A673 (cell line): ENCODE data around the gene MRPS31. TPM values are rescaled to one million over a fixed set of nuclear protein-coding genes. Genes with fewer than 3 reads are reported as not detected.
"Not testable (repeated sequence)": the region's sequence is repeated elsewhere in the genome, so short reads cannot be mapped to it uniquely, and the experiment has no call there.

Experiments
- BruUV-seq: library from RNA; stranded (reverse); fragments of 400-500 nt; replicated peaks from 2 replicates; lab custom pipeline; 2021; lab: Mats Ljungman, UMichigan
- CTCF ChIA-PET: fragments of 300-600 bp; sonication (Branson Sonifier 250); formaldehyde crosslinking; loops from one replicate; lab custom pipeline; 2022; ENCODE audit warnings: antibody characterized with exemption; lab: Charles Lee
- POLR2A ChIA-PET: fragments of 300-600 bp; sonication (Branson Sonifier 250); formaldehyde crosslinking; loops from one replicate; lab custom pipeline; 2022; ENCODE audit warnings: antibody characterized with exemption; ENCODE audit not compliant: low non-redundant PET; lab: Charles Lee
- DNase-seq: peaks from one replicate; pipeline ENCODE4 v3.0.0-alpha.2; 2015; ENCODE audit warnings: low spot score
- H3K27ac ChIP-seq: fragments of 200-600 bp; sonication (generic); 2 replicates; pipeline ENCODE4 v1.5.1; 2016; ENCODE audit warnings: mixed run types, low read depth, mild to moderate bottlenecking, mixed read lengths, antibody characterized with exemption, low read length; ENCODE audit not compliant: poor library complexity, severe bottlenecking
- H3K27me3 ChIP-seq: fragments of 200-600 bp; sonication (generic); replicated peaks from 2 replicates; pipeline ENCODE4 v1.6.1; 2017; ENCODE audit warnings: mixed run types, low read depth, mild to moderate bottlenecking, mixed read lengths, antibody characterized with exemption, low read length; ENCODE audit not compliant: insufficient read depth, poor library complexity
- H3K36me3 ChIP-seq: fragments of 200-600 bp; sonication (generic); 2 replicates; pipeline ENCODE4 v1.6.1; 2016; ENCODE audit warnings: mixed run types, mild to moderate bottlenecking, mixed read lengths, antibody characterized with exemption, low read length; ENCODE audit not compliant: insufficient read depth, poor library complexity, severe bottlenecking
- H3K4me1 ChIP-seq: fragments of 200-600 bp; sonication (generic); 2 replicates; pipeline ENCODE4 v1.6.1; 2017; ENCODE audit warnings: mixed run types, mild to moderate bottlenecking, mixed read lengths, antibody characterized with exemption, low read length; ENCODE audit not compliant: insufficient read depth, poor library complexity, severe bottlenecking
- H3K4me3 ChIP-seq: fragments of 200-600 bp; sonication (generic); 2 replicates; pipeline ENCODE4 v1.5.1; 2016; ENCODE audit warnings: low read depth, mixed run types, mild to moderate bottlenecking, mixed read lengths, low read length; ENCODE audit not compliant: poor library complexity, severe bottlenecking
- H3K9me3 ChIP-seq: fragments of 200-600 bp; sonication (generic); 2 replicates; pipeline ENCODE4 v1.6.1; 2016; ENCODE audit warnings: mixed run types, low read depth, mild to moderate bottlenecking, mixed read lengths, antibody characterized with exemption, low read length; ENCODE audit not compliant: poor library complexity, severe bottlenecking
- CTCF ChIP-seq: fragments of 300-800, 200-600 bp; sonication (generic); conservative IDR thresholded peaks from 2 replicates; pipeline ENCODE4 v1.5.1; 2017; ENCODE audit warnings: low read depth, mild to moderate bottlenecking, antibody characterized with exemption, low read length, moderate library complexity, mixed read lengths
- EZH2 ChIP-seq: fragments of 200-600 bp; sonication (generic); IDR thresholded peaks from 2 replicates; pipeline ENCODE4 v1.6.1; 2017; ENCODE audit warnings: borderline replicate concordance, low read depth, mild to moderate bottlenecking, mixed read lengths, antibody characterized with exemption, low read length; ENCODE audit not compliant: poor library complexity, severe bottlenecking
- intact Hi-C: fragments of 100-400 bp; cut with micrococcal nuclease; formaldehyde crosslinking; loops from one replicate; pipeline ENCODE4 v1.10.0; 2022; ENCODE audit not compliant: unreplicated experiment
- total RNA-seq: library from RNA; stranded (reverse); gene quantifications from 2 replicates; pipeline ENCODE4 v1.2.3, GENCODE V29; 2021

MRPS31 gene
- total RNA-seq, 1 experiment from 2014 or later, result 32.0 TPM

DNA sequence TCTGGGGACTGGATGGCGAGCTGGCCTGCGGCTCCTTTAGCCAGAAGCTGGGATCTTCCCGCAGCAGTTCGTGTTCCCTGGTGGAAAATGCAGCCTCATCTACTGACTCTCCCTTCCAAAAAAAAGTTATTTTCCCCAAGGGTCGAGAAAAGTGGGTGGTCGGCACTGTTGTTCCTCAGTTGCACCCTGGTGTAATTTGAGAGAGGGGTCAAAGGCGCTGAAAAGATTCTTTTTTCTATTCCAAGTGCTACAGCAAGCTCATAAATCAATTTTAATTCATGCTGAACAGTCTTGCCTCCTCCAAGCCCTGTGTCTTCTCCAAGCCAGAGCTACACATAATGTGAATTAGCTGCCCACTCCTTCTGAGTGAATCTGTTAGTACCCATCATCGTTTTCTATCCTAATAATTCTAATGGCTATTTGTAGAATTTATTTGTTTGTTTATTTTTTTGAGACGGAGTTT is 19.2 kb upstream of the MRPS31 start:
- H3K27ac ChIP-seq, result peak overlapping the region; percentile 77
- TF ChIP-seq CTCF (no peak), EZH2 (no peak)

GRCh38 chr13:40789275-40790153 is 18.5 kb upstream of the MRPS31 start, which contains the start of gene SLC25A15:
Gene SLC25A15, plus strand, starts transcription at chr13:40789611. Its CDS starts 3,616 bp downstream, at chr13:40793227.
- no TSS peak for BruUV-seq

More for the DNA sequence above, 19.2 kb upstream of the MRPS31 start:
- no peak for DNase-seq
- H3K9me3 ChIP-seq, result no peaks in the 10 kb centered on the region
- BruUV-seq, result TSS peak; percentile 35
- intact Hi-C loops, result no loop called here
- H3K4me1 ChIP-seq, result no peaks in the 10 kb centered on the region
- POLR2A ChIA-PET, result no interaction called here
- CTCF ChIA-PET, result no interaction called here
- H3K4me3 ChIP-seq, result peak overlapping the region; percentile 75
- no peaks in the 10 kb centered on the region for H3K36me3 ChIP-seq
- H3K27me3 ChIP-seq, result no peaks in the 10 kb centered on the region

DNA sequence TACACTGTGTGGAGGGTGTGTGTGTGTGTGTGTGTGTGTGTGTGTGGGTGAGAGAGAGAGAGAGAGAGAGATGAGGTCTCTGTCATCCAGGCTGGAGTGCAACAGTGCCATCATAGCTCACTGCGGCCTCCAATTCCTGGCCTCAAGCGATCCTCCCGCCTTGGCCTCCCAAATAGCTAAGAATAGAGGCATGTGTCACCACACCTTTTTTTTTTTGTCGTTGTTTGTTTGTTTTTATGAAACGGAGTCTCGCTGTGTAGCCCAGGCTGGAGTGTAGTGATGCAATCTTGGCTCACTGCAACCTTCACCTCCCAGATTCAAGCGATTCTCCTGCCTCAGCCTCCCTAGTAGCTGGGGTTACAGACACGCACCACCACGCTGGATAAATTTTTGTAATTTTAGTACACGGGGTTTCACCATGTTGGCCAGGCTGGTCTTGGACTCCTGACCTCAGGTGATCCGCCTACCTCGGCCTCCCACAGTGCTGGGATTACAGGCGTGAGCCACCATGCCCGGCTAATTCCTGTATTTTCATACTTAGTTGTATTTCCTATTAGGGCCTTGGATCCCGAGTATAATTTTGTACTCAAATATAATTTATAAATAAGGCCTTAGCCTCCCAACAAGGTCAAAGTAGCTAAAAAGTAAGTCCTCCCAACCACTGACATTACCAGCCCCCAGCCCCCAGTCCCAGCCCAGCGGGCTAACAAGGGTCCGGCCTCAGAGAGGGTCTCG is 17.7 kb upstream of the MRPS31 start:
- BruUV-seq, H3K4me1 ChIP-seq, H3K27me3 ChIP-seq, DNase-seq, POLR2A ChIA-PET, H3K36me3 ChIP-seq, intact Hi-C loops, H3K9me3 ChIP-seq: not testable (repeated sequence)
- H3K27ac ChIP-seq, result peak overlapping the region; percentile 77
- peak overlapping the region; percentile 75 for H3K4me3 ChIP-seq
- CTCF ChIA-PET, result interaction anchor here (0.6 kb wide), 1 partner anchor 103 kb away, joined by 3 read pairs; no protein-coding TSS in a partner anchor

More at GRCh38 chr13:40789275-40790153, 18.5 kb upstream of the MRPS31 start, which contains the start of gene SLC25A15:
- DNase-seq, result peak; percentile 71
- ChIA-PET POLR2A (no interaction called here), CTCF (no interaction called here)
- peak within 1 kb of the TSS; percentile 77 for H3K27ac ChIP-seq
- TF ChIP-seq CTCF, result no peak
- no peak for TF ChIP-seq EZH2
- no peaks in the 10 kb centered on the region for H3K27me3 ChIP-seq
- intact Hi-C loops, result no loop called here
- no peaks in the 10 kb centered on the region for H3K9me3 ChIP-seq
- no peaks in the 10 kb centered on the region for H3K36me3 ChIP-seq
- H3K4me1 ChIP-seq, result no peaks in the 10 kb centered on the region
- peak within 1 kb of the TSS; percentile 75 for H3K4me3 ChIP-seq
